H4 (cell line): Measurements from ENCODE around the gene SLC20A1. TPM values are rescaled to one million over a fixed set of nuclear protein-coding genes. Genes with fewer than 3 reads are reported as not detected.

Source experiments
- DNase-seq: peaks from one replicate; pipeline ENCODE4 v3.0.0-alpha.2; 2015; ENCODE audit warnings: low spot score
- total RNA-seq: library from RNA; depleted of rRNA; stranded (reverse); fragments of >200 nt; shearing (Covaris generic); gene quantifications from 2 replicates; pipeline ENCODE4 v1.2.3, GENCODE V29; 2014; rRNA removed

SLC20A1 gene
- total RNA-seq, 1 experiment from 2014 or later = 57.2 TPM

DNA sequence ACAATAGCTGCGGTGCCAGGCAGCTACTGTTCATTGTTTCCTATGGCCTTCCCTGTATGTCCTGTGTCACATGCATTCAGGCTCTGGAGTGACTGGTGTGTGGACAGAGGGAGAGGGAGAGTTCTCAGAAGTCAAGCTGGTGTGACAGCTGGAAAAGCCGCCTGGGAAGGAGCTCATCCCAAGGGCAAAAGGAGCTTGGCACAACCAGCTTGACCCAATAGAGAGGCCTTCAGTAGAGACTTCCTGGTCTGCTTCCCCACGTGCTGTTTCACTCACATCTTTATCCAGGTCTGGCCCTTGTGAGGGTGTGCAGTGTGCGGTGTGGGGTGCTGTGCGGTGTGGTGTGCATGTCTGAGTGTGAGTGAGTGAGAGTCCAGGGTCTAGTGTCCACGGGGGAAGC is 64.0 kb downstream of the SLC20A1 start:
- DNase-seq = no peak

DNA sequence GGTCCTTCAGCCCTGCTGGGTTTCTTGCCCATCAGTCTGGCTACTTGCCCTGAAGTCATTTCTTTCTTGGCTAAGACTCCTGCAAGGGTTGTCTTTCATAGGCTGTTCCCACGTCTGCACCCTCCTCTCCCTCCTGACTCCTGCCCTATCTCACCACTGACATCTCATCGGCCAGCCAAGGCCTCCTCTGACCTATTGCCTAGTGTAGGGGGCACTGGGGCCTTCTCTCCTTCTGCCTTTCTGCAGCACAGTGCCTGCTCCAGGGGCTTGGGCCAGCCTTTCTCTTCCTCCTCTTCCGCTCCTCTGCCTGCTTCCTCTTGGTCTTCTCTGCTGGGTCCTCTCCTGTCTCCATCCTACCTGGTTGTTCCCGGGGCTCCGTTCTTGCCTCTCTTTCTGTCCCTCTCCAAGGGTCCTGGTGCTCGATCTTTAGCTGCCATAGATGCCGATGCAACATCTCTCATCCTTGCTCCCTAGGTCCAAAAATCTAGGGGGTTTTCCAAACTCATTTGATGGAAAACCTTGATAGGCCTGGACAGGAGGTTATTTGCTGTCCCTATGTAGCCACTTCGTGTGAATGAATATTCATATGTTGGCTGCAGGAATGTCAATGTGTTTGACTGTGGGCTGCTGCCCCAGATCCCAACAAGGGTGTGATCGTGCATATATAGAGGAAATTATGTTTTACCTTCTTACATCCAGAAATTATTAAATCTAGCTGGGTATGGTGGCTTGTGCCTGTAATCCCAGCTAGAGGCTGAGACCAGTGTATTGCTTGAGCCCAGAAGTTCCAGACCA is 65.4 kb downstream of the SLC20A1 start:
- no peak for DNase-seq

DNA sequence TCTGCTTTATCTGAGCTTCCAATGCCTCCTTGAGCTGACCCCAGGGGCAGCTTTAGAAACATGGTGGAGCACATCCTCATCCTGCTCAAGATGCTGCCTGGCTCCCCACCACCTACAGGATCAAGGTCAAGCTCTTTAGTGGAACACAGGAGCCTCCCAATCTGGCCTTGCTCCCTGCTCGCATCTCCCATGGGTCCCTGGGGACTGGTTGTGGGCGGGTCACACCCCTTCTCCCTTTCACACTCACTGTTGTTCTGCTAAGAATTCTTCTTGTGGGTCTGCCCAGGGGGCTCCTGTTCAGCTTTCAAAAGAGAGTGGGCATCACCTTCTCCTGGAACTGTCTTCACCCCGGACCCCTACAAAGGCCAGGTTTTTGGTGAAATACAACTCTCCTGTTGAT is 66.7 kb downstream of the SLC20A1 start:
- DNase-seq = no peak

DNA sequence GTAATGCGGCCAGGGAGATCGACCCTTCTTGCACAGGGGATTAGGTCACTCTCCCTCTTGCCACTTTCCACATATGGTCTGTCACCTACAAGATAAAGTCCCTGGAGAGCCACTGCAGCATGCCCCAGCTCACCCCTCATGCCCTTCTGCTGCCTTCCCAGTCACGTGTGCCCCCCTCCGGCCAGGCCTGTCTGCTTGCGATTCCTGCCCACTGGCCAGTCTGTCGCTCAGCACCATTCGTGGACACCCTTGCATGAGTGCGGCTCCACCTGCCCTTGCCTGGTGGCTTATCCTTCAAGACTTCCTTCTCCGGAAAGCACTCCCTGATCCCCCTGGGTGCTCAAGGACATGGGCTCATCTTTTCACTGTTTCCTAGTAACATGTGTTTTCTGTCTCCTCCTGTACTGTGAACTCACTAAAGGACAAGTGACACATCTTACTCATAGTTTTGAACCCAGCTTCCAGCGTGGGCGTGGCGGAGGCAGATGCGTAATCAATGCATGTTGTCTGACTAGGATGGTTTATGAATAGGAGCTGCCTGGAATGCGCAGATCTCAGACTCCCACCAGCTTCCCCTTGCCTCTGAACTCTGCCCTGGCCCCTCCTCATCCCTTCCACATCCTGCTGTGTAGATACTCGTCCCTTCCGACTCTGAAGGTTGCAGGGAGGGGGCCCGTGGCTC is 67.3 kb downstream of the SLC20A1 start:
- no peak for DNase-seq

Other genes starting within 250 kb of the SLC20A1 start
- gene RGPD8, start 212.3 kb upstream of the SLC20A1 start, total RNA-seq = 1.5 and 2.0 TPM in 2 replicates
- 22.8 and 32.9 TPM in 2 replicates for gene TTL, start 163.8 kb upstream of the SLC20A1 start, total RNA-seq
- 29.3 and 31.6 TPM in 2 replicates for gene POLR1B, start 103.5 kb upstream of the SLC20A1 start, total RNA-seq
- 23.6 and 38.6 TPM in 2 replicates for gene CHCHD5, start 61.3 kb upstream of the SLC20A1 start, total RNA-seq
- gene NT5DC4, start 75.1 kb downstream of the SLC20A1 start, total RNA-seq = not detected in 2 replicates
- gene CKAP2L, start 118.7 kb downstream of the SLC20A1 start, total RNA-seq = 15.7 and 15.8 TPM in 2 replicates
- 0.06 TPM in 1 of 2 replicates, not detected in the other for gene IL1A, start 138.6 kb downstream of the SLC20A1 start, total RNA-seq
- not detected in 2 replicates for gene IL1B, start 190.8 kb downstream of the SLC20A1 start, total RNA-seq